ENCODE measurements around the gene VMAC. TPM values are rescaled to one million over a fixed set of nuclear protein-coding genes. Genes with fewer than 3 reads are reported as not detected.
A peak's percentile ranks its signal among the peaks of the same experiment; 100 is the strongest.

VMAC gene
- total and polyA plus RNA-seq, 2 of the 13 experiments (the other 11 are each of a cell fraction or from before 2014, with no cell fraction given) = 2.4 TPM

- TF ChIP-seq ZNF142 (CRISPR knock-in tag; IDR thresholded peaks at IDR 0.05) (no peak), RNF219 (CRISPR knock-in tag; IDR thresholded peaks at IDR 0.05) (no peak), PAXIP1 (CRISPR knock-in tag; conservative IDR thresholded peaks at IDR 0.05) (peak; percentile 76), GZF1 (CRISPR knock-in tag; IDR thresholded peaks at IDR 0.05) (no peak), ZNF883 (CRISPR knock-in tag; IDR thresholded peaks at IDR 0.05; ENCODE audit: not compliant biosample characterization) (no peak), SAFB2 (CRISPR knock-in tag; IDR thresholded peaks at IDR 0.05; ENCODE audit: borderline replicate concordance, low read depth) (0 out of 2 replicates have a peak, but pooled peaks have one; percentile 32), HES4 (CRISPR knock-in tag; IDR thresholded peaks at IDR 0.05; ENCODE audit: borderline replicate concordance) (no peak), ARNT2 (CRISPR knock-in tag; IDR thresholded peaks at IDR 0.05; ENCODE audit: low read depth) (no peak), ZNF629 (CRISPR knock-in tag; conservative IDR thresholded peaks at IDR 0.05) (no peak), ELK4 (CRISPR knock-in tag; IDR thresholded peaks at IDR 0.05; ENCODE audit: borderline replicate concordance) (no peak), FOXP4 (CRISPR knock-in tag; IDR thresholded peaks at IDR 0.05) (peak; percentile 10; the same call in 1 of the 2 replicates)
These were observed 4.2 kb downstream of the VMAC start (continued) for GRCh38 chr19:5908773-5909442.
